ENCODE results near the gene NMRK1. TPM values are rescaled to one million over a fixed set of nuclear protein-coding genes. Genes with fewer than 3 reads are reported as not detected.

The NMRK1 gene
- total and polyA plus RNA-seq, 7 donors, result 5.6 to 53.9 (median 21.0) TPM

GRCh38 chr9:75039009-75039408 lies 48.9 kb downstream of the NMRK1 start:
- Histone ChIP-seq H3K27ac (no peak overlapping the region), H3K9me3 (no peaks in the 10 kb centered on the region), H3K4me1 (no peaks in the 10 kb centered on the region), H3K4me3 (no peak overlapping the region), H3K36me3 (no peaks in the 10 kb centered on the region), H3K27me3 (no peaks in the 10 kb centered on the region)
- DNase-seq, result no peak
- 75 to 83% methylated on average over 3 of the region's 3 CpGs for WGBS, 2 donors
- intact Hi-C loops (cut with DNase I), result no loop called here
- TF ChIP-seq POLR2AphosphoS5 (IDR thresholded peaks at IDR 0.05), result no peak
- no peak for TF ChIP-seq EP300 (IDR thresholded peaks at IDR 0.05)
- no peak for TF ChIP-seq POLR2A (IDR thresholded peaks at IDR 0.05)
- no peak for TF ChIP-seq CTCF (IDR thresholded peaks at IDR 0.05)

- Histone ChIP-seq H3K4me1 (no peaks in the 10 kb centered on the region), H3K27me3 (no peaks in the 10 kb centered on the region), H3K27ac (no peak overlapping the region), H3K4me3 (no peak overlapping the region), H3K9me3 (no peaks in the 10 kb centered on the region), H3K36me3 (no peaks in the 10 kb centered on the region)
- TF ChIP-seq EP300 (IDR thresholded peaks at IDR 0.05) (no peak), POLR2AphosphoS5 (IDR thresholded peaks at IDR 0.05) (no peak), POLR2A (IDR thresholded peaks at IDR 0.05) (no peak), CTCF (IDR thresholded peaks at IDR 0.05) (no peak)
- intact Hi-C loops (cut with DNase I), result no loop called here
- DNase-seq, result no peak
- 89 to 91% methylated on average over 3 of the region's 3 CpGs for WGBS, 2 donors
Observed at GRCh38 chr9:75036793-75037192, 51.2 kb downstream of the NMRK1 start.

GRCh38 chr9:75033791-75034473 lies 54.0 kb downstream of the NMRK1 start:
- H3K27ac ChIP-seq, result no peak overlapping the region
- no peak for DNase-seq
- intact Hi-C loops (cut with DNase I), result no loop called here
- H3K27me3 ChIP-seq, result no peaks in the 10 kb centered on the region
- 74 to 81% methylated on average over 2 of the region's 2 CpGs for WGBS, 2 donors
- no peak overlapping the region for H3K4me3 ChIP-seq
- TF ChIP-seq EP300 (IDR thresholded peaks at IDR 0.05) (no peak), CTCF (IDR thresholded peaks at IDR 0.05) (no peak), POLR2A (IDR thresholded peaks at IDR 0.05) (no peak), POLR2AphosphoS5 (IDR thresholded peaks at IDR 0.05) (no peak)
- H3K36me3 ChIP-seq, result no peaks in the 10 kb centered on the region
- no peaks in the 10 kb centered on the region for H3K9me3 ChIP-seq
- H3K4me1 ChIP-seq, result no peaks in the 10 kb centered on the region

- Histone ChIP-seq H3K9me3 (no peaks in the 10 kb centered on the region), H3K4me1 (peaks cover 0 to 27% (median 14%) of the 10 kb centered on the region in 4 donors), H3K27me3 (no peaks in the 10 kb centered on the region), H3K27ac (peak overlapping the region; percentile 93 to 97 (median 94)), H3K36me3 (no peaks in the 10 kb centered on the region), H3K4me3 (peak overlapping the region; percentile 52 to 91 (median 71))
- WGBS, 2 donors, result 0 to 1% methylated on average over 59 of the region's 59 CpGs
- peak in 1 of 4 experiments; percentile 14 for TF ChIP-seq CTCF (IDR thresholded peaks at IDR 0.05)
- TF ChIP-seq POLR2A (IDR thresholded peaks at IDR 0.05), result no peak
- peak in 1 of 4 donors; percentile 18 for TF ChIP-seq POLR2AphosphoS5 (IDR thresholded peaks at IDR 0.05)
- DNase-seq, result peak; percentile 86
- intact Hi-C loops (cut with DNase I), result loop anchor here (2.0 kb wide), 3 partner anchors 49 to 75 kb away; partner anchors contain the start of gene C9orf40
Observed at GRCh38 chr9:75027187-75028107, 60.5 kb downstream of the NMRK1 start.
